ENCODE data around the gene SIK2.
A peak's percentile ranks its signal among the peaks of the same experiment; 100 is the strongest.

SIK2 gene

DNA sequence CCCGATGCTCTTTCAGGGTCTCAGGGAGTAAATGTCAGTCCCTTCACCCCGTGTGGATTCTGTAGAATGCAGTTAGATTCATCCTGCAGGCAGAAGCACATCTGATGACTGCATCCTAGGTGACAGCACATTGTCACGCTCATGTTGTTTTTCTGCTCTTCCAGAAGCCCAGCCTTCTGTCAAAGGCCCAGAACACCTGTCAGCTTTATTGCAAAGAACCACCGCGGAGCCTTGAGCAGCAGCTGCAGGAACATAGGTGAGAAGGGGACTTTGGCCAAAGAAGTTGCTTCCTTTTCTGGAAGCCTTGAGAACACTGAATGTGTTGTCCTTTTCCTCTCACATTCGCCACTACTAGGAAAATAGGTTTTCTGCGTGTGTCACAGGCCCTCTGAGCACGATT lies 120.3 kb downstream of the SIK2 start:
- DNase-seq: no peak
- intact Hi-C loops (cut with DNase I): no loop called here

DNA sequence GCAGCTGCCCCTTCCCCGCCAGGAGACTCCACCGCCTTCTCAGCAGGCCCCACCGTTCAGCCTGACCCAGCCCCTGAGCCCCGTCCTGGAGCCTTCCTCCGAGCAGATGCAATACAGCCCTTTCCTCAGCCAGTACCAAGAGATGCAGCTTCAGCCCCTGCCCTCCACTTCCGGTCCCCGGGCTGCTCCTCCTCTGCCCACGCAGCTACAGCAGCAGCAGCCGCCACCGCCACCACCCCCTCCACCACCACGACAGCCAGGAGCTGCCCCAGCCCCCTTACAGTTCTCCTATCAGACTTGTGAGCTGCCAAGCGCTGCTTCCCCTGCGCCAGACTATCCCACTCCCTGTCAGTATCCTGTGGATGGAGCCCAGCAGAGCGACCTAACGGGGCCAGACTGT lies 121.3 kb downstream of the SIK2 start:
- peak in 2 of 10 donors; percentile 83 to 86 for DNase-seq
- intact Hi-C loops (cut with DNase I): no loop called here

GRCh38 chr11:111724615-111725129 lies 122.4 kb downstream of the SIK2 start:
- DNase-seq: peak in 2 of 10 donors; percentile 58 to 81
- intact Hi-C loops (cut with DNase I): no loop called here

DNA sequence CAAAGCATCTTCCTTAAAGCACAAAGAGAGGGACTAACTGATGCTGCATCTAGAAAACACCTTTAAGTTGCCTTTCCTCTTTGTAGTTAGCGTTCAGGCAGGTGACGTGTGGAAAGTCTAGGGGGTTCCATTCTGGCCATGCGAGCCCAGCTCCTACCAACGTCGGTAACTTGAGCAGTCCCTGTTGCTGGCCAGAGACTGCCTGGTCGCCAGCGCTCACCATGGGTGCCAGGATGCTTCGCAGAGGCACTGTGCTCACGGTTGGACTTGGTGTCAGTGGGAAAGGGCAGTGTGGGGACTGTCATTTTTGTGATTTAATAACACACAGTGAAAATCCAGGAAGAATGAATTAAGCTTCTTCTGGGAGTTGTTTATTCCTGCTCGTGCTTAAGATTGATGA lies 123.4 kb downstream of the SIK2 start:
- intact Hi-C loops (cut with DNase I): no loop called here
- peak in 1 of 10 donors; percentile 54 for DNase-seq

DNA sequence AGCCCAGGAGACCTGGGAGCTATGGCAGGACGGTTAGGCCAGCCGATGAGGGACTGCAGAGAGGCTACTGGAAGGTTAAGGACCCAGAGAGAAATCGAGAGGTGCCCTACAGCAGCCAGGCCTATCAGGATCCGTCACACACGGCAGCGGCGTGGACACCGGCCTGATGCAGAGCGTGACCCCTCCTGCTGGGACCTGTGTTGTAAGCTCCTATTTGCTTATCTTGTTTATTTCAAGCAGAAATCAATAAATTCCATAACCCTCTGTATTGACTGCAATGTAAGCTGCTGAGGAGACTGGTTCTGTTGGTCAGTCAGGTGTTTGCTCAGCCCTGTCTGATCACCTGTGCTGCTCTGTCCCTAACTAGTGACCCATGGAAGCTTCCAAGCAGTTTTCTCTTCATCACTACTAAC lies 124.1 kb downstream of the SIK2 start:
- peak in 1 of 10 donors; percentile 42 for DNase-seq
- intact Hi-C loops (cut with DNase I): no loop called here

DNA sequence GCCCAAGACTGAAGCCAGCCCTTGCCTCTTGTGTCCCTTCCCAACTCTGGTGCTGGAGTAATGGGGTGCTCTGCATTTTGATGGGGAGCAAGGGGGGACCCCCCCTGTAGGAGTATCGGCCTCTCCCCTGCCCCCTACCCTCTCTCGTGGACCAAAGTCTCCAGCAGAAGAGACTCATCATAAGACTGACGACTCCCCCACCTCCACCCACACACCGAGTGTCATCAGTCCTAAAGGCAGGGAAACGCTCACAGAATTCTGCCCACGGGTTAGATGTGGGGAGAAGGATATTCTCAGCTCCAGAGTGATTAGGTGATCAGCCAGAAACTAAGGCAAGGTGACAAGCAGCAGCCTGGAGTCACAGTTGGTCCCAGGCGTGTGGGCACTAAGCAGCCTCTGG lies 125.2 kb downstream of the SIK2 start:
- intact Hi-C loops (cut with DNase I): no loop called here
- DNase-seq: peak in 2 of 10 donors; percentile 59 to 63

GRCh38 chr11:111729071-111729830 lies 127.0 kb downstream of the SIK2 start:
- DNase-seq: peak in 1 of 10 donors; percentile 72
- intact Hi-C loops (cut with DNase I): no loop called here

GRCh38 chr11:111729831-111730311 lies 127.6 kb downstream of the SIK2 start:
- intact Hi-C loops (cut with DNase I): loop anchor here (10.0 kb wide), 1 partner anchor 95 kb away; no protein-coding TSS in a partner anchor
- DNase-seq: peak in 1 of 10 donors; percentile 60

DNA sequence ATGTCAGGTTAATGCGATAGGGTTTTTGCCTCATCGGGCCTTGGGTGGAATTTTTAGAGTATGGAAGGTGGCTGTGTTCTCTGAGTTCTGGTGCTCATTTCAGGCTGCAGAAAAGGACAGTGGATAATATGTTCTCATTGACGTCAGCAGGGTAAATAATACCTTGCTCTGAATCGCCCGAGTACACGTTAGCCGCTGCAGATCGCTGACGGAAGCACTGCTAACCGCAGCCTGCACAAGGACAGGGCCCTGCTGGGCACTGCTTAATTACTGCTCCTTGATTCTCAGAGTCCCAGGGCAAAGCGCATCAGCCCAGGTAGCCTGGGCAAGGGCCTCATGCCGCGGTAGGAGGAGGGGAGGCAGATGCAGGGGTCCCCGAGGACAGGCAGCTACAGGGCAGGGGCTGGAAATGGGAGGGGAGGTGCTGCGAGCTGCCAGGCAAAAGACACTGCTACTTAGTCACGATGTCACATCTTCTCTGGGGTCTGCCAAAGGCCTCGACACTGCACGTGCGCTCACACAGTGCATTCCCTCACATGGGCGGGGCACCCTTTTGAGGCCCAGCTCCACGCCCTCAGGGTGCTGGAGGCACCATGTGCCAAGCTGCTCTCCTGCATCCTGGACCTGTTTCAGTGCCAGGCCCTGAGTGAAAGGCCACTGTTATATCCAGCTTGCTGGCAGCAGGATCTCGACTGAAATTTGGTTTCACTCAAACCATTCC lies 128.8 kb downstream of the SIK2 start:
- peak in 4 of 10 donors; percentile 42 to 90 (median 68) for DNase-seq
- intact Hi-C loops (cut with DNase I): loop anchor here (10.0 kb wide), 1 partner anchor 96 kb away; no protein-coding TSS in a partner anchor

- intact Hi-C loops (cut with DNase I): loop anchor here (10.0 kb wide), 1 partner anchor 97 kb away; no protein-coding TSS in a partner anchor
- peak in 1 of 10 donors; percentile 78 for DNase-seq
Measured at GRCh38 chr11:111731821-111732220, 129.6 kb downstream of the SIK2 start.

DNA sequence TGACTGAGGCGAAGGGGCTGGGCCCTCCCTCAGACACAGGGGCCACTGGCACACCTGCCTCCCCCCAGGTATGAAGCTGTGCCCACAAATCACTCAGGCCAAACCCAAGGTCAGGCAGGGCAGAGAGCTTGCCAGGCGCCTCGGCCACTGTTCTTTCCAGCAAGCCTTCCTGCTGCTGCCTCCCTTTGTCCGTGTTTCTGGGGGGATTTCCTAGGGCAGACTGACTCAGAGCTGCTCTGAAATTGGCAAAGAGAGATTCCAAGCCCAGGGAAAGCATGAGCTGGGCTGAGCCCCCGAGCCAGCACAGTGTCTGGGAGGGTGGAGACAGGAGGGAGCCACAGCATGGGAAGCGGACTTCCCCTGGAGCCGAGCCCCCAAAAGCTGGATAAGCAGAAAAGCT lies 130.8 kb downstream of the SIK2 start:
- intact Hi-C loops (cut with DNase I): loop anchor here (10.0 kb wide), 1 partner anchor 98 kb away; no protein-coding TSS in a partner anchor
- peak in 1 of 10 donors; percentile 86 for DNase-seq

DNA sequence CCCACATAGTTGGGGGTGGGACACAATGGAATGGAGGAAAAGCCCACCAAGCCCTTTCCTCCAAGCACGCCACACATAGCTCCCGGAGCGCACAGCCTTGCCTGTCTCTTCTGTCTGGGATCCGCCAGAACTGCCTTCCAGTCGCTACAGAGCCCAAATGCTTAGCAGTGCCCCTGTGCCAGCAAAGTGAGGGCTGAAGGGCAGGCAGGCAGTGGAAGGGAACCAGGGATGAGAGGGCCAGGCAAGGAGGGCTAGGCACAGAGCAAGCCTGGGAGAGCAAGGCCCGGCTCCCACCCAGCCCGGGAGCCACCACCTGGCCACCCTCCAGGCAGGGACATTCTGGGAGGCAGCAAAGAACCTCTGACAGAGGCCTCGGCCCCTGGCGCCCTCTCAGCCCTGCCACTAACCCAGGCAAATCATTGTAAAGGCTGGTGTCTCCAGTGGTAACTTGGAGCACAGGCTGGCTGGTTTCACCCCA lies 131.4 kb downstream of the SIK2 start:
- intact Hi-C loops (cut with DNase I): loop anchor here (10.0 kb wide), 1 partner anchor 99 kb away; no protein-coding TSS in a partner anchor
- peak in 3 of 10 donors; percentile 43 to 85 (median 83) for DNase-seq

- DNase-seq: peak in 2 of 10 donors; percentile 65 to 73
- intact Hi-C loops (cut with DNase I): loop anchor here (10.0 kb wide), 1 partner anchor 100 kb away; no protein-coding TSS in a partner anchor
Measured at GRCh38 chr11:111734101-111734953, 132.1 kb downstream of the SIK2 start.

DNA sequence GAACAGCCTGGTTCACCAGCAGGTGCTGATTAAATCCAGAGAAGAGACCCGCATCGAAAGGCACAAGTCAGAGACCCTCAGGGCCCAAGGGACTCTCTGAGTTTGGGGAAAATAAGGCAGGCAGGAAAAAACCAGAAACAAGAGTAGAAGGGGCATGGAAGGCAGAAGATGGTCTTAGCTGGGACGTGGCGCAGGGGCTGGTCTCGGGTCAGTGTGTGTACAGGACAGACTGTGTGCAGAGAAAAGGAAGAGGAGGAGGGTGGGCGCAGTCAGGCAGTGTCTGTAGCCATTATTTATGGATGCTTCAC lies 132.7 kb downstream of the SIK2 start:
- intact Hi-C loops (cut with DNase I): loop anchor here (1.0 to 10.0 kb wide), 2 partner anchors 100 to 133 kb away; partner anchors contain the start of gene SIK2

DNA sequence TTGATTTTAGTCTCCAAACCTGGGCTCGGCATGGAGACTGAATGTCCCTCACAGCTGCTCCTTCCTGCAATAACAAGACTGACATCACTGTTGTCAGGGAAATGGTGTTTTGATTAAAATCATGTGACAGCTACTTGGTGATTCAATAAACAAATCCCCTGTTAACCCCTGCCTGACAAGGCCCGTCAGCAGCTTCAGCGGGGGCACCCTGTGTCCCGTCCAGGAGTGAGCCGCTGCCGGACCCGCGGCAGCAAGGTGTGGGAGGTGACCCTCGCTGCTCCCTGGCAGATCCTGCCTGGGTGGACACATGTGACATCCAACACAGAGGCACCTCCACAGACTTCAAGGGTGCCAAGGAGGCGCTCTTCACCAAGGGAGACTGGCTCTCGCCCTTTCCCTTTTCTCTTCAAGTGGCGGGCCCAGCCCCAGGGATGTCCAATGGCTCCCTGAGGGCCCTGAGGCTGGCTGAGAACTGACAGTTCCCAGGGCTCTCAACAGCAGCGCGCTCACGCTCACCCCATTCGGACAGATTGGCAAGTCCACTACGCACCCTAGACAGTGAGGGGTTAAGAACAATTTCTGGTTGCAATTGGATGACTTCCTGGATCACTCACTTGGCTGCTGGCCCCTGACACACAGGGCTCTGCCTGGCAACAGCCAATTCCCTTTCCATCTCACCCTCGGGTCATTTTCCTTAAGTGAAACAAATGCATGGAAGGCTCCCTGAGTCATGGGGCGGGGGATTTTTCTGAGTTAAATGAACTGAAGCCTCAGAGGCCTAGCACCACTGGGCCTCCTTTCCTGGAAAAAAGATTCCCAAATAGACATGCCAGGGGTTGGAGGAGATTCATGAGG lies 133.2 kb downstream of the SIK2 start:
- intact Hi-C loops (cut with DNase I): loop anchor here (1.0 to 10.0 kb wide), 2 partner anchors 101 to 133 kb away; partner anchors contain the start of gene SIK2
- peak in 9 of 10 donors; percentile 67 to 95 (median 76) for DNase-seq

More for the DNA sequence above, 132.7 kb downstream of the SIK2 start:
- peak in 2 of 10 donors; percentile 57 to 83 for DNase-seq

DNA sequence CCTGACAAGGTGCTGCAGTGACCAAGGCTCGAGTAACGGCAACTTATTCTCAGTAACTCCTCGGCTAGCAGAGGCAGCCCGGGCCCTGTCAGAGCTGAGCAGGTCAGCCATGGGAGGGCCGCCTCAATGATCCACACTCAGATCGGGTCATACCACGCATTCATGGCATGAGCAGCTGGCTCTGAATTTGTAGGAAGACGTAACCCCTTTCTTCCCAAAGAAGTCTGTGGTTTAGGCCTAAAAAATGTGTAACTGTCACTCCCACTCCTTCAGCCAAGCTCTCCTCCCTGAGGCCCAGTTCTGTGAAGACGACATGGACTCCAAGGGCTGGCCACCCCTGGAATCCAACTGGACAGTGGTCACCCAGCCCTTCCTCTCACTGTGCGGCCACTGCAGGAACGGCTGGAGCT lies 133.9 kb downstream of the SIK2 start:
- intact Hi-C loops (cut with DNase I): loop anchor here (10.0 kb wide), 1 partner anchor 101 kb away; no protein-coding TSS in a partner anchor
- DNase-seq: peak in 2 of 10 donors; percentile 37 to 85

DNA sequence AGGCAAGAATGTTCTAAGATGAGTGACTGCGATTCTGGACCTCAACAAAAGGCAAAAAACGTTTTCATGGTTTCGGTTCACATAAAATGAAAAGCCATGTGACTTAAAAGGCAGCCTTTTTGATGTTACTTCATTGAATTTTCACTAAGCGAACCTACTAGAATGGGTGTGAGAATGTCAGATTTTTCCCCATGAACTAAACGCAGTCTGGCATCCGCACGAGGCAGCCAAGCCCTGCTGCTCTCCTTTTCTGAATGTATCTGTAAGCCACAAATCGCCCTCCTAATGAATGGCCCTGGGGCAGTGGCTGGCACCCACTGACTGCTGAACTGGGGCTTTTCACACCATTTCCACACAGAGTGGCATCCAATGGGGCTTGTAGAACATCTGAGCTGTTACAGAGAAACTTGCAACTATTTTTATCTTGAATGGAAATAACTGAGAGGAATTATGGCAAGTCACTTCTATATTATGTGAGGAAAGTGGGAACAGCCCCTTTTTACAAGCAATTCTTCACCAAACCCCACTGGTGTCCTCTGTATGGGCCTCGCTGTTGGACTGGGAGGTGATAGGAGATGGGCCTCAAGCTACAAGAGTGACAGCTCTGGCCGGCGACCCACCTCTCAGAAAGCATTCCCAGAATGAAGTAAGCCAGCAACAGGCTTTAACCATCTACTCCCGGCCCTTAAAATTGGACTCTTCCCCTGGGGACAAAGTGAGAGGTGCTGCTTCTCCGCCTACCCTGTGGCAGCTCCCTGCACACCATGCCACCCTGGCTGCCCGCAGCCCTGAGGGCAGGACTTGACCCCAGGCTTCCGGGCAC lies 134.6 kb downstream of the SIK2 start:
- intact Hi-C loops (cut with DNase I): loop anchor here (10.0 kb wide), 1 partner anchor 102 kb away; no protein-coding TSS in a partner anchor
- peak in 3 of 10 donors; percentile 41 to 91 (median 68) for DNase-seq

Measured in posterior cingulate gyrus (tissue), 11 donors.